Measurements from ENCODE around the gene CSNK1G1. TPM values are rescaled to one million over a fixed set of nuclear protein-coding genes. Genes with fewer than 3 reads are reported as not detected.
"Not testable (repeated sequence)": the region's sequence is repeated elsewhere in the genome, so short reads cannot be mapped to it uniquely, and the experiment has no call there.

CSNK1G1 gene
- polyA plus RNA-seq, 1 donor from 2014 or later, result 18.9 TPM

DNA sequence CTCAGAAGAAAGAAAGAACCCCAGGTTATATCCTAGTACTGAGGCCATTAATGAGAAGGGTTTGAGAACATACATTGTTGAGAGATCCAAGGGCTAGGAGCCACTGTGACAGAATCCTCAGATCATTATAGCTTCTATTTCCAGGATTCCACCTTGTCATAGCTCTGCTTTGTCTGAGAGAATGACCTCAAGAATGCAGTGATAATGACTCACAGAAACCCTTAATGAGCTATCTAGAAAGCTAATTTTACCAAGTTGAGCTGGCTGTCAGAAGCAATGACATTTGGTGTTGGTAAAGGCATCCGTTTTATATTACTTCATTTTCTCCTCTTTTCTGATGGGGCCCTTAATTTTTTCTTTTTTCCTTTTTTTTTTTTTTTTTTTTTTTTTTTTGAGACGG, 42.6 kb upstream of the CSNK1G1 start:
- Histone ChIP-seq H3K4me3 (ENCODE audit: low read length) (no peak overlapping the region), H3K9me2 (ENCODE audit: insufficient read depth, low read length) (no peaks in the 10 kb centered on the region), H3K27me3 (ENCODE audit: insufficient read depth, low read depth, low read length) (no peaks in the 10 kb centered on the region), H3K9me3 (ENCODE audit: low read length) (no peaks in the 10 kb centered on the region), H3K79me2 (replicated peaks; ENCODE audit: insufficient read depth, low read length) (no peaks in the 10 kb centered on the region), H3K27ac (ENCODE audit: low read length) (no peak overlapping the region), H2AFZ (ENCODE audit: low read depth, low read length) (no peak overlapping the region), H3F3A (ENCODE audit: insufficient read depth, low read length, poor library complexity, severe bottlenecking) (no peaks in the 10 kb centered on the region), H3K36me3 (ENCODE audit: insufficient read depth, low read length) (peaks cover 11% of the 10 kb centered on the region), H4K20me1 (ENCODE audit: insufficient read depth) (no peaks in the 10 kb centered on the region), H3K4me2 (ENCODE audit: low read length) (no peak overlapping the region), H3K9ac (ENCODE audit: low read length) (no peak overlapping the region)
- TF ChIP-seq, protein P1, sequence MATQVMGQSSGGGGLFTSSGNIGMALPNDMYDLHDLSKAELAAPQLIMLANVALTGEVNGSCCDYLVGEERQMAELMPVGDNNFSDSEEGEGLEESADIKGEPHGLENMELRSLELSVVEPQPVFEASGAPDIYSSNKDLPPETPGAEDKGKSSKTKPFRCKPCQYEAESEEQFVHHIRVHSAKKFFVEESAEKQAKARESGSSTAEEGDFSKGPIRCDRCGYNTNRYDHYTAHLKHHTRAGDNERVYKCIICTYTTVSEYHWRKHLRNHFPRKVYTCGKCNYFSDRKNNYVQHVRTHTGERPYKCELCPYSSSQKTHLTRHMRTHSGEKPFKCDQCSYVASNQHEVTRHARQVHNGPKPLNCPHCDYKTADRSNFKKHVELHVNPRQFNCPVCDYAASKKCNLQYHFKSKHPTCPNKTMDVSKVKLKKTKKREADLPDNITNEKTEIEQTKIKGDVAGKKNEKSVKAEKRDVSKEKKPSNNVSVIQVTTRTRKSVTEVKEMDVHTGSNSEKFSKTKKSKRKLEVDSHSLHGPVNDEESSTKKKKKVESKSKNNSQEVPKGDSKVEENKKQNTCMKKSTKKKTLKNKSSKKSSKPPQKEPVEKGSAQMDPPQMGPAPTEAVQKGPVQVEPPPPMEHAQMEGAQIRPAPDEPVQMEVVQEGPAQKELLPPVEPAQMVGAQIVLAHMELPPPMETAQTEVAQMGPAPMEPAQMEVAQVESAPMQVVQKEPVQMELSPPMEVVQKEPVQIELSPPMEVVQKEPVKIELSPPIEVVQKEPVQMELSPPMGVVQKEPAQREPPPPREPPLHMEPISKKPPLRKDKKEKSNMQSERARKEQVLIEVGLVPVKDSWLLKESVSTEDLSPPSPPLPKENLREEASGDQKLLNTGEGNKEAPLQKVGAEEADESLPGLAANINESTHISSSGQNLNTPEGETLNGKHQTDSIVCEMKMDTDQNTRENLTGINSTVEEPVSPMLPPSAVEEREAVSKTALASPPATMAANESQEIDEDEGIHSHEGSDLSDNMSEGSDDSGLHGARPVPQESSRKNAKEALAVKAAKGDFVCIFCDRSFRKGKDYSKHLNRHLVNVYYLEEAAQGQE (IDR thresholded peaks at IDR 0.05; ENCODE audit: borderline replicate concordance), result no peak
- TF ChIP-seq MXI1 (conservative IDR thresholded peaks at IDR 0.05; ENCODE audit: poor library complexity, severe bottlenecking), result no peak
- TF ChIP-seq, protein P2, sequence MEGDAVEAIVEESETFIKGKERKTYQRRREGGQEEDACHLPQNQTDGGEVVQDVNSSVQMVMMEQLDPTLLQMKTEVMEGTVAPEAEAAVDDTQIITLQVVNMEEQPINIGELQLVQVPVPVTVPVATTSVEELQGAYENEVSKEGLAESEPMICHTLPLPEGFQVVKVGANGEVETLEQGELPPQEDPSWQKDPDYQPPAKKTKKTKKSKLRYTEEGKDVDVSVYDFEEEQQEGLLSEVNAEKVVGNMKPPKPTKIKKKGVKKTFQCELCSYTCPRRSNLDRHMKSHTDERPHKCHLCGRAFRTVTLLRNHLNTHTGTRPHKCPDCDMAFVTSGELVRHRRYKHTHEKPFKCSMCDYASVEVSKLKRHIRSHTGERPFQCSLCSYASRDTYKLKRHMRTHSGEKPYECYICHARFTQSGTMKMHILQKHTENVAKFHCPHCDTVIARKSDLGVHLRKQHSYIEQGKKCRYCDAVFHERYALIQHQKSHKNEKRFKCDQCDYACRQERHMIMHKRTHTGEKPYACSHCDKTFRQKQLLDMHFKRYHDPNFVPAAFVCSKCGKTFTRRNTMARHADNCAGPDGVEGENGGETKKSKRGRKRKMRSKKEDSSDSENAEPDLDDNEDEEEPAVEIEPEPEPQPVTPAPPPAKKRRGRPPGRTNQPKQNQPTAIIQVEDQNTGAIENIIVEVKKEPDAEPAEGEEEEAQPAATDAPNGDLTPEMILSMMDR (IDR thresholded peaks at IDR 0.05; ENCODE audit: poor library complexity, severe bottlenecking), result no peak
- no peak for TF ChIP-seq RAD21 (conservative IDR thresholded peaks at IDR 0.05)
- no peak for TF ChIP-seq EZH2 (IDR thresholded peaks at IDR 0.05; ENCODE audit: borderline replicate concordance, insufficient read depth, low read length, poor library complexity, severe bottlenecking)
- TF ChIP-seq TAF1 (IDR thresholded peaks at IDR 0.05; ENCODE audit: low read depth), result no peak
- no peak for TF ChIP-seq EP300 (conservative IDR thresholded peaks at IDR 0.05; ENCODE audit: poor library complexity, severe bottlenecking)
- no peak for TF ChIP-seq POLR2AphosphoS5 (IDR thresholded peaks at IDR 0.05)
- TF ChIP-seq SMC3 (conservative IDR thresholded peaks at IDR 0.05; ENCODE audit: poor library complexity), result no peak

DNA sequence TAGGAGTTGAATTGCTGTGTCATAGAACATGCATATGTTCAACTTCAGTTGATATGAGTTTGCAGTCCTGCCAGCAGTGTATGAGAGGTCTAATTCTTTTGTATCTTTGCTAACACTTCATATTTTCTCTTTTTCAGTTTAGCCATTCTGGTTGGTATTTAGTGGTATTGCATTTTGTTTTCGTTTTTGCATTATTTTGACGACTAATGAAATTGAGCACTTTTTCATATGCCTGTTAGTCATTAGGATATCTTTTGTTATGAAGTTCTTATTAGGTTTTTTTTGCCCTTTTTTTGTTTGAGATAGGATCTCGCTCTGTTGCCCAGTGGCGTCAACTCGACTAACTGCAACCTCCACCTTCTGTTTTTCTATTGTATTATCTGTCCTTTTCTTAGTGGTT, 40.8 kb upstream of the CSNK1G1 start:
- Histone ChIP-seq H3K79me2 (replicated peaks; ENCODE audit: insufficient read depth, low read length) (no peaks in the 10 kb centered on the region), H3K36me3 (ENCODE audit: insufficient read depth, low read length) (peaks cover 10% of the 10 kb centered on the region), H3K4me2 (ENCODE audit: low read length) (no peak overlapping the region), H3K9me3 (ENCODE audit: low read length) (no peaks in the 10 kb centered on the region), H3K4me3 (ENCODE audit: low read length) (no peak overlapping the region), H3K9me2 (ENCODE audit: insufficient read depth, low read length) (no peaks in the 10 kb centered on the region), H3K27ac (ENCODE audit: low read length) (no peak overlapping the region), H2AFZ (ENCODE audit: low read depth, low read length) (no peak overlapping the region), H3F3A (ENCODE audit: insufficient read depth, low read length, poor library complexity, severe bottlenecking) (no peaks in the 10 kb centered on the region), H3K27me3 (ENCODE audit: insufficient read depth, low read depth, low read length) (no peaks in the 10 kb centered on the region), H4K20me1 (ENCODE audit: insufficient read depth) (no peaks in the 10 kb centered on the region), H3K9ac (ENCODE audit: low read length) (no peak overlapping the region)
- no peak for TF ChIP-seq EZH2 (IDR thresholded peaks at IDR 0.05; ENCODE audit: borderline replicate concordance, insufficient read depth, low read length, poor library complexity, severe bottlenecking)
- no peak for TF ChIP-seq POLR2AphosphoS5 (IDR thresholded peaks at IDR 0.05)
- TF ChIP-seq SMC3 (conservative IDR thresholded peaks at IDR 0.05; ENCODE audit: poor library complexity), result no peak
- TF ChIP-seq EP300 (conservative IDR thresholded peaks at IDR 0.05; ENCODE audit: poor library complexity, severe bottlenecking), result no peak
- no peak for TF ChIP-seq RAD21 (conservative IDR thresholded peaks at IDR 0.05)
- TF ChIP-seq, protein P2 (IDR thresholded peaks at IDR 0.05; ENCODE audit: poor library complexity, severe bottlenecking), result no peak
- no peak for TF ChIP-seq TAF1 (IDR thresholded peaks at IDR 0.05; ENCODE audit: low read depth)
- TF ChIP-seq, protein P1 (IDR thresholded peaks at IDR 0.05; ENCODE audit: borderline replicate concordance), result no peak
- no peak for TF ChIP-seq MXI1 (conservative IDR thresholded peaks at IDR 0.05; ENCODE audit: poor library complexity, severe bottlenecking)

DNA sequence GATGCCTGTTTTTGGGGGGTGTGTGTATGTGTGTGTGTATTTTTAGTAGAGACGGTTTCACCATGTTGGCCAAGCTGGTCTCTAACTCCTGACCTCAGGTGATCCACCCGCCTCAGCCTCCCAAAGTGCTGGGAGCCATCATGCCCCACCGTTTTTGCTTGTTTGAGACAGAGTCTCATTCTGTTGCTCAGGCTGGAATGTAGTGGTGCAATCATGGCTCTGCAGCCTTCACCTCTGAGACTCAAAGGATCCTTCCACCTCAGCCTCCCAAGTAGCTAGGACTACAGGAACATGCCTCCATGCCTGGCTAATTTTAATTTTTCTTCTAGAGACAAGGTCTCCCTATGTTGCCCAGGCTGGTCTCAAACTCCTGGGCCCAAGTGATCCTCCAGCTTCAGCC, 36.5 kb upstream of the CSNK1G1 start:
- H3F3A ChIP-seq (ENCODE audit: insufficient read depth, low read length, poor library complexity, severe bottlenecking); H3K9me3 ChIP-seq (ENCODE audit: low read length); H3K4me2 ChIP-seq (ENCODE audit: low read length); H3K9ac ChIP-seq (ENCODE audit: low read length); H3K27me3 ChIP-seq (ENCODE audit: insufficient read depth, low read depth, low read length); H3K4me3 ChIP-seq (ENCODE audit: low read length); H2AFZ ChIP-seq (ENCODE audit: low read depth, low read length); H4K20me1 ChIP-seq (ENCODE audit: insufficient read depth); H3K9me2 ChIP-seq (ENCODE audit: insufficient read depth, low read length); H3K36me3 ChIP-seq (ENCODE audit: insufficient read depth, low read length); H3K27ac ChIP-seq (ENCODE audit: low read length): not testable (repeated sequence)
- H3K79me2 ChIP-seq (replicated peaks; ENCODE audit: insufficient read depth, low read length), result peaks cover 19% of the 10 kb centered on the region
